22Rv1 (cell line): Measurements from ENCODE around the gene SH2D3A.

ENCODE experiments used
- ZFX ChIP-seq: fragments of 450-650 bp; IDR thresholded peaks from 2 replicates; pipeline ENCODE4 v1.6.1; 2017; ENCODE audit warnings: antibody characterized with exemption, borderline replicate concordance
- TF ChIP-seq, protein P1 (sequence below): fragments of 450-650 bp; IDR thresholded peaks from 2 replicates; pipeline ENCODE4 v1.5.1; 2017; ENCODE audit warnings: mild to moderate bottlenecking

DNA sequence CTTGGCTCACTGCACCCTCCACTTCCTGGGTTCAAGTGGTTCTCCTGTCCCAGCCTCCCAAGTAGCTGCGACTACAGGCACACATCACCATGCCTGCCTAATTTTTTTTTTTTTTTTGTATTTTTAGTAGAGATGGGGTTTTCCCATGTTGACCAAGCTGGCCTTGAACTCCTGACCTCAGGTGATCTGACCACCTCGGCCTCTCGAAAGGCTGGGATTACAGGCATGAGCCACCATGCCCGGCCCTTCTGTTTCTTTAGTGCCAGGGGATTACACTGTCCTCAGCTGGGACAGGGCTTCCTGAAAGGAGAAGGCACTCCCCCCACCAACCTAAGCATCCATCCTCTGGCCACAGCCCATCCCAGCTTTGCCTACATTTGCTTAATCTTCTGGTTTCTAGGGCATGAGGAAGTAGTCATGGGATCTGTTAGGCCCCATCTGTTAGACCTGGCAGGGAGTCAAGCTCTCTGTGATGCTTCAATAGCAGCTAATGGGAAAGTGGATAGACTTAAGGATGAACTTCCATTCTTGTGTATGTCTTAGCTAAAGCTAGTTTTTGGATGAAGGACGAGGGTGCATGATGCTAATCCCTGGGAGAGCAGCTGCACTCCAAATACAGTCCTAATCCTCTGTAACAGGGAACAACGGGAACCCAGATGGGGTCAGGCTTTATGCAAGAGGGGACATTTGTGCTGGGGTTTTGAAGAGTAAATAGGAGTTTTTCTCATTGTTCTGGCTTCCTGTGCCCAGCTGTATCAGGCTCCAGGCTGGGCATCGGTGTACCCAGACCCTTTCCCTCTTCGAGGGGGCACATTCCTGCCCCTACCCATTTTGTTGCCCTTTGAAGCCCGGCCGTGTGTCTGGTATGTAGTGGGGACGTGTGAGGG is 7.8 kb upstream of the SH2D3A start:
- TF ChIP-seq, protein P1, sequence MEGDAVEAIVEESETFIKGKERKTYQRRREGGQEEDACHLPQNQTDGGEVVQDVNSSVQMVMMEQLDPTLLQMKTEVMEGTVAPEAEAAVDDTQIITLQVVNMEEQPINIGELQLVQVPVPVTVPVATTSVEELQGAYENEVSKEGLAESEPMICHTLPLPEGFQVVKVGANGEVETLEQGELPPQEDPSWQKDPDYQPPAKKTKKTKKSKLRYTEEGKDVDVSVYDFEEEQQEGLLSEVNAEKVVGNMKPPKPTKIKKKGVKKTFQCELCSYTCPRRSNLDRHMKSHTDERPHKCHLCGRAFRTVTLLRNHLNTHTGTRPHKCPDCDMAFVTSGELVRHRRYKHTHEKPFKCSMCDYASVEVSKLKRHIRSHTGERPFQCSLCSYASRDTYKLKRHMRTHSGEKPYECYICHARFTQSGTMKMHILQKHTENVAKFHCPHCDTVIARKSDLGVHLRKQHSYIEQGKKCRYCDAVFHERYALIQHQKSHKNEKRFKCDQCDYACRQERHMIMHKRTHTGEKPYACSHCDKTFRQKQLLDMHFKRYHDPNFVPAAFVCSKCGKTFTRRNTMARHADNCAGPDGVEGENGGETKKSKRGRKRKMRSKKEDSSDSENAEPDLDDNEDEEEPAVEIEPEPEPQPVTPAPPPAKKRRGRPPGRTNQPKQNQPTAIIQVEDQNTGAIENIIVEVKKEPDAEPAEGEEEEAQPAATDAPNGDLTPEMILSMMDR: no peak
- TF ChIP-seq ZFX: no peak
